Embryonic facial prominence (tissue), 1 donor: ENCODE results near the gene RGL3.
"Not testable (repeated sequence)": the region's sequence is repeated elsewhere in the genome, so short reads cannot be mapped to it uniquely, and the experiment has no call there.

ENCODE experiments used
- DNase-seq: peaks from one replicate; pipeline ENCODE4 v3.0.0-alpha.2; 2016; ENCODE audit errors: extremely low spot score

RGL3 gene

DNA sequence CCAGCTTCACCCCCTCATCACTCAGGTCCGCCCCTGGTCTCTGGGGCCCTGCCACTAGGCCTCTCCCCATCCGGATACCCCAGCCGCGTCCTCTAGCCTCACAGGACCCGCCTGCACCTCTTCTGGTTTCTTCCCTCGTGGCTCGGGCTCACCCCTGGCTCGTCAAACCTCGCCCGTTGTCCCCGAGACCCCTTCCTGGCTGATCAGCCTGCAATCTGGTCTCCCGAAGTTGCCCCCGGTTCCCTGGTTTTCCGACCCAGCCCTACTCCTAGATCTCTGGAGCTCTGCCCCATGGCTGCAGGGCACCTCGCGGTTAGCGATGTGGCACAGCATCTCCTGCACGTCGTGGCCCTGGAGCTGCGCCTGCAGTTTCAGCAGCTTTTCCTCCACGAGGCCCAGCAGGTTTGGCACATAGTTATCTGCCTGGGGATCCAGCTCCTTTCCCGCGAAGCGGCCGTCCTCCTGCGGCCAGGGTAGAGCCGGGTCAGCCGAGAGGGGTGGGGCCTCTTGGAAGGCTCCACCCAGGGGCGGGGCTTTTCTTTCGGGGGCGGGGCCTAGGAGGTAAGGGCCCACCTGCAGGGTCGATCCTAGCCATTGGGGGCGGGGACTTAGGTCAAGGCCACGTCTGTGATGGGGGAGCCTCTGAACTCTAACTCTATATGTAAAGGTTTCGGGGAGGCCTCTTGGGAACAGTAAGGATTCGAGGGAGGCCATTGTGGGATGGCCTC lies 2.4 kb upstream of the RGL3 start:
- no peak for DNase-seq

- DNase-seq, result no peak
These were observed 1.6 kb upstream of the RGL3 start for GRCh38 chr19:11420429-11421370.

DNA sequence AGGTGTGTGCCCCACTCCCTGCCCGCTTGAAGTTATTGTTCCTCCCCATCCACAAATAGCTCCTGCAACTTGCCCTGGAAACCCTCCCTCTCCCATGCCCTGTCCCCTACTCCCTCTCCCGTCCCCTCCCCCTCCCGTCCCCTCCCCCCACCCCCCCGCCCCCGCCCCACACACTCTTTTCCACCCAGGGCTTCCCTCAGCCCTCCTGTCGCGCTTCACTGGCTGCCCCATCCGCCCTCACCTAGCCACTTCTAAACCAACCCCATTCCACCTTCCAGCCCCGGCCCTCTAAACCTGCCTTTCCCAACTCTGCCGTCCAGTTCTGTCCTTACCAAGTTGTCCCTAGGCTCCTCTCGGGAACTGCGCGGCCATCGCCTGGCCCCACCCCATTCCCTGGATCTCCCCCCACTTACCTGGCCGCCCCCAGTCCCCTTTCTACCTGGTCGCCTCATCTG lies 993 bp downstream of the RGL3 start:
- no peak for DNase-seq

- no peak for DNase-seq
These were observed 2.6 kb downstream of the RGL3 start for GRCh38 chr19:11416346-11417052.

DNA sequence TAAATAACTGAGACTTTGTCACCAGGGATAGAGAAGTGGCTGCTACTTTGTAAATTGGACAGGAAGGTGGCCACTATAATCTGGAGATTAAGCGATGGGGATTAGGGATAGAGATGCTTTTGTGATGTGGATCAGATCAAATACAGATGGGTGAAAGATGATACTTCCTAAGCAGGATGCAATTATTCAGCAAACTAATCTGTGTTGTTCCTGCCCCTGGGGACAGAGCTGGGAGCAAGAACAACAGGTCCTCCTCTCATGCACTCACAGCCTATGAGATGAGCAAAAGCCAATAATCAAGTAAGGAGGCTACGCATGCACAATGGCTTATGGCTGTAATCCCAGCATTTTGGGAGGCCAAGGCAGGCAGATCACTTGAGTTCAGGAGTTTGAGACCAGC lies 4.6 kb downstream of the RGL3 start:
- DNase-seq, result no peak

DNA sequence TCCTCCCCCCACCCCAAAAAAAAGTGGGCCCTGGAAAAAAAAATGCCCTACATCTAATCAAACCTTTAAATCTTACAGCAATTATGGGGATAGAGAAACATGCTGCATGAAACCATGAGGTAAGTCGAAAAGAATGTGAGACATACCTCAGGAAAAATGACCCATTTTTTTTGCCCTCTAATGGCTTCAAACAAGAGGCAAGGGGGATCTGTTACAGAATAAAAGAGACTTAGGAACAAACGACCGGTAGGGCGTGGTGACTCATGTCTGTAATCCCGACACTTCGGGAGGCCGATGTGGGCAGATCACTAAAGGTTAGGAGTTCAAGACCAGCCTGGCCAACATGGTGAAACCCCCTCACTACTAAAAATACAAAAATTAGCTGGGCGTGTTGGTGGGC lies 8.4 kb downstream of the RGL3 start:
- no peak for DNase-seq

DNA sequence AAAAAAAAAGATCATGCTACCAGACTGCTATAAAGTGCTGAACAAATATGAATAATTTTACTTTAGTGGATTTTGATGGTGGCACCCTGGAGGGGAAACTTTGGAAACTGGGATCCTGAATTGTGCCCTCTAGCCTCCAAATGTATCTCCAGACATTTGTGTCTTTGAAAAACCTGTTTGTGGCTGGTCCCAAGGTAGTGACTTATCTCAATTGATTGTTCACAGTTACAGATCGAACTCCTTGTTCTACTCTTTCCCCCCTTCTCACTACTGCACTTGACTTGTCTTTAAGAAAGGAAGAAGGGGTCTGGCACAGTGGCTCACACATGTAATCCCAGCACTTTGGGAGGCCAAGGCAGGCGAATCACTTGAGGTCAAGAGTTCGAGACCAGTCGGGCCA lies 10.5 kb downstream of the RGL3 start:
- DNase-seq, result no peak

DNA sequence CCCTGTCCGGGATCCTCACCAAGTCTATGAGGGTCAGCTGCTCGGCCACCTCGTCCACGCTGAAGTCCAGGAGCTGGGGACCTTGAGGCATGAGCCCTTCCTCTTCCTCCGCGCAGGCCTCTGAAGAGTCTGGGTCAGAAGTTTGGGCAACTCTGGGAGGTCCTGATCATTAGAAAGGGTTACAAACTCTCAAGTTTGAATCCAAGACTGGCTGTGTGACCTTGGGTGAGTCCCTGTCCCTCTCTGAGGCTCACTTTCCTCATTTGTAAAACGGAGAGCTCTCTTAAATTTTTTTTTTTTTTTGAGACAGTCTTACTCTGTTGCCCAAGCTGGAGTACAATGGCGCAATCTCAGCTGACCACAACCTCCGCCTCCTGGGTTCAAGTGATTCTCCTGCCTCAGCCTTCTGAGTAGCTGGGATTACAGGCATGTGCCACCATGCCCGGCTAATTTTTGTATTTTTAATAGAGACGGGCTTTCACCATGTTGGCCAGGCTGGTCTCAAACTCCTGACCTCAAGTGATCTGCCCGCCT lies 12.3 kb downstream of the RGL3 start:
- not testable (repeated sequence) for DNase-seq

DNA sequence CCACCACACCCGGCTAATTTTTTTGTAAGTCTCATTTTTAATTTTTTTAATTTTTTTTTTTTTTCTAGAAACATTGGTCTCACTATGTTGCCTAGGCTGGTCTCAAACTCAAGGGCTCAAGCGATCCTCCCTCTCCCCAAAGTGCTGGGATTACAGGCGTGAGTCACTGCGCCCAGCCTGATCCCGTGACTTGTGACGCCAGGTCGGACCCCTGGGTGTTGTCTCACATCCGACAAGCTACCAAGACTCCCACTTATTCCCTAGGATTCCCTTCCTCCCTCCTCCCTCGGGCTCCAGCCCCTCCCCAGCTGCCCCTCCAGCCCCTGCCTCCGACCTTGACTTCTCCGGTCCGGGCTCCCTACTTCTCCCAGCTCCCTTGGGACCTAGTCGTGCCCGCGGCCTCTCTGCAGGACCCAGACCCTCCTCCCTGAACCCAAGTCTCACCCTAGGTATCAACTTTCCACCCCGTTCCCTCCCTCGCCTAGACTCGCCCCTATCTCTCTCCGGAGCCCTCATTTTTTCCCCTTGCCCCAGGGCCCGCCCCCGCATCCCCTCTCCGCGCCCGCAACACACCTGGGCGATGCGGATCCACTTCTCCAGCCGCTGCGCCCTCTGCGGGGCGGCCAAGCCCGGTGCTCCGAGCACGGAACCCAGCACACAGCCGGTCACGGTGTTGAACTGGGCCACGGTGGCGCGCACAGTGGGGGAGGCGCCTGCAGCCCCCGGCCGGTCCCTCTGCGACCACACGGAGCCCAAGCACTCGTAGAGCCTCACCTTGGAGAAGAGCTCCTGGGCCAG lies 13.1 kb downstream of the RGL3 start:
- DNase-seq, result no peak

DNA sequence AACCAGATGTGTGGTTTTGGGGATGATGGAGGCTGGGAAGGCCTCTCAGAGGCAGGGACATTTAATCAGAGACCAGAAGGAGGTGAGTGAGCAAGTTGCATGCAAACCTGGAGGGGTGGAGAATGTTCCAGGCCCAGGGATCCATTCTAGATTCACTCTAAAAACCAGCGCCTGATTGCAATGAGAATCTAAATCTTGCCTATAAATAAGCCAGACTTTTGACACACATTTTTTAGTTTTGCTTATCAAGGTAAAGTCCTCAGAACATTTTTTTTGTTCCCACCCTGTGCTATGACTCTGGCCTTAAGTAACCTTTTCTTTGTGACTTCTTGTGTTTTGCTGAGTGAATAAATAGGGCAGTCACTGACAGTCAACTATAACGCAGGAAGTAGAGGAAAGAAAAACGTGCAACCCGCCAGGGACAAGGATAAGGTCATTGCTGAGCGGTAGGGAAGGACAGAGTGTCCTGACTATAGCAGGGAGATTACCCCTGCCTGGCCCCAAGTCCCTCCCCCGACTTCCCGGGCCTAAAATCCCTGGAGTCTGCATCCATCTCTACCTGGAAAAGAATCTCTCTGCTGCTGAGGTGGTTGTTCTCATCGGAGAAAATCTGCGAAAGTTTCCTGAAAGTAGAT lies 14.4 kb downstream of the RGL3 start:
- no peak for DNase-seq

DNA sequence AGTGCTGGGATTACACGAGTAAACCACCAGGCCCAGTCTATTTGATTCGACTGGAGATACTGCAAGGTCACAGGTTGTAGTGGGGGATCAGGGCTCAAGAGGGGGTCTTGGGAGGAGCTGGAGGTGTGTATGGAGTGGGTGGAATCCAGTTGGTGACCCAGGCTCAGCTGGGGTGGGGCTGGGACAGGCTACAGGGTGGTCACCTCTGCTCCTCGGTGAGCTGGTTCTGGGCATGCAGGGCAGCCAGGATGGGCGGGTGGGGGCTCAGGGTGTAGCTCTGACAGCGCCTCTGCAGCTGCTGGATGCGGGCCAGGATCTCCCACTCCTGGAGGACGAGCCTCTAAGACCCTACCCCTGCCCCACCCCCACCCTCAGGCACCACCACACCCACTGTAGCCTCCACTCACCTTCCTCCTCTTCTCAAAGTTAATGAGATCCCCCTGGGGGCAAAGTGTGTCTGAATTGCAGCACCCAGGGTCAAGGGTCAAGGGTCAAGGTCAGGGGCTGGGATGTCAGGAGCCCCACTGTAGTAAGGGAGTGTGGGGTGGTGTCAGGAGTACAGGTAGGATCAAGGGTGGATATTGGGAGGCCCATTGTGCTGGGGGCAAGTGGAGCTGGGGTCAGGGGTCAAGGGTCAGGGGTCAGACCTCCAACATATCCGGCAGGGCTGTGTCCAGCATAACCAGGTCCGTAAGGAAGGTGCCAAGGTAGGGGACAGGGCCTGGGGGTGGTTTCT lies 17.1 kb downstream of the RGL3 start:
- no peak for DNase-seq

GRCh38 chr19:11400798-11401197 lies 18.3 kb downstream of the RGL3 start:
- DNase-seq, result no peak

DNA sequence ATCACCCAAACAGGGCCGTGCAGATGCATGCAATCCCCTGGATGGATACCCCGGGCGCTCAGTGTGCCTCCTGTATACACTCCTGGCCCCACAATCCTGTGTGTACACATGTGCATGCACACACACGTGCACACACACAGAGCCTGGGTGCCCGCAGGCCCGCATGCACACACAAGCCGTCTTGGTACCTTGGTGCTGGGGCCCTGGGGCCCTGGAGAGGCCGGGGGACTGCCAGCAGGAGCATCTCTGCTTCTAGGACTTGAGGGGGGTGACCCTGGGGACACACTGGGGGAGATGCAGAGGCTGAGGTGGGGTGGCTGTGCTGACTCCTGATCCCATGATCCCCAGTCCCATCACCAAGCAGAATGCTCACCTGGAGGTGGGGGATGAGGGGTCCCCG lies 19.4 kb downstream of the RGL3 start:
- no peak for DNase-seq

DNA sequence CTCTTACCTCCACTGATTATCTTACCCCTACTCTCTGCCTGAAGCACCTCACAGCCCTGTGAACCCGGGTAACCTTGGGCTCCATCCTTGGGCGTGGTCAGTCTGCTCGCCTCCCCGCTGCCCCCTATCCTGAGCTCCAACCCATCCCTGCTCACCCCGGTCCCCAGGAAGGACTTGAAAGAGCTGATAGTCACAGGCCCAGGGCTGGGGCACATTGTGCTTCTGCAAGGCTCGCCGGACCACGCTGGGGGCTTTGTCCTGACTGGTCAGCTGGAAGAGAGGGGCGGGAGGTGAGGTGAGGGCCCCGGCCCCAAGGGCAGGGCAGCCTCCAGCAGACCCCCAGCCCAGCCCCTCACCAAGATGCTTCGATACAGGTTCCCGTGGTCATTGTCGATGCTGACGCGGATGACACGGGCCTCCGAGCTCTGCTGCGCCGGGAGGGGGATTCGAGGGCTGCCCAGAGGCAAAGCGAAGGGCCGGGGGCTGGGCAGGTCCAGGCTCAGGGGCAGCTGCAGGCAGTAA lies 22.0 kb downstream of the RGL3 start:
- no peak for DNase-seq

DNA sequence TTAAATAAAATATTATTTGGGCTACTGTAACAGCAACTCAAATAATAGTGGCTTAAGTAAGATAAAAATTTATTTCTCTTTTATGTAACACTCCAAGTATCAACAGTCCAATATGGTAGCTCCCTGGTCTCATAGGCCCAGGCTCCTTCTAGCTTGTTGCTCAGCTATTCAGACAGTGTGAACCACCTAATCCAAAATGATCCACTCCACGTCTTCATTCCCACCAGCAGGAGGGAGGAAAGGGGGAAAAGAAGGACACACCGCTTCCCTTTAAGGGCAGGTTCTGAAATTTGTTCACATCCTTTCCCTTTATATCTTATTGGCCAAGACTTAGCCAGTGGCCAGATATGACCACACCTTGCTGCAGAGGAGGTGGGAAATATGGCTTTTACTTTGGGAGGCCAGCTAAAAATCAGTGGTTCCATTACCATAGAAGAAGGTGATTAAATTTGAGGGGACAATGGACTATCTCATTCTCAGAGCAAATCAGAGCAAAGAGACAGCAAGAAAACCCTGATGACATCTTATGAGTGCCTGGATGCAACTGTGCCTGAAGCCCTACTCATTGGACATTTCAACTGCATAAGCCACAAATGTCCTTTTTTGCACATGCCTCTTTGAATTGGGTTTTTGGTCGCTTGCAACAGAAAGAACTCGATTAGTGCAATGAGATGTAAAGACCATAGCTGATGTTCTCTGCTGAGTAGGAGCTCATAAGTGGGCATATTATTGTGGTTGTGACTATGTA lies 28.0 kb downstream of the RGL3 start:
- DNase-seq, result no peak

DNA sequence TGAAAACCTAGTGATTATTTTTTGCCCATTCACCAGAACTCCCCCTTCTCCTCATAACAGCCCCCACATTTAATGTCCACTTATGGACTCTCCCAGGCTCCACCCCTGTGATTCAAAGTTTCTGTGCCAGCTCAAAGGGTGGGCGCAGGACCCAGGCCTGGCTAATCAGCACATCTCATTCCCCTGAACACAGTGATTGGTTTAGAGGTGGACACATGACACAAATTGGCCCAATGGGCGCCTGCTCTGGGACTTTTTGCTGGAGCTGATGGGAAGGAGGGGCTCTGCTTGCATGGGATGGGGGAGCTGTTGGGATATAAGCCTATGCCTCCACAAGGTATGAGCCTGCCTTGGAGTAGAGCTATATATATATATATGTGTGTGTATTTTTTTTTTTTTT lies 28.8 kb downstream of the RGL3 start:
- no peak for DNase-seq

DNA sequence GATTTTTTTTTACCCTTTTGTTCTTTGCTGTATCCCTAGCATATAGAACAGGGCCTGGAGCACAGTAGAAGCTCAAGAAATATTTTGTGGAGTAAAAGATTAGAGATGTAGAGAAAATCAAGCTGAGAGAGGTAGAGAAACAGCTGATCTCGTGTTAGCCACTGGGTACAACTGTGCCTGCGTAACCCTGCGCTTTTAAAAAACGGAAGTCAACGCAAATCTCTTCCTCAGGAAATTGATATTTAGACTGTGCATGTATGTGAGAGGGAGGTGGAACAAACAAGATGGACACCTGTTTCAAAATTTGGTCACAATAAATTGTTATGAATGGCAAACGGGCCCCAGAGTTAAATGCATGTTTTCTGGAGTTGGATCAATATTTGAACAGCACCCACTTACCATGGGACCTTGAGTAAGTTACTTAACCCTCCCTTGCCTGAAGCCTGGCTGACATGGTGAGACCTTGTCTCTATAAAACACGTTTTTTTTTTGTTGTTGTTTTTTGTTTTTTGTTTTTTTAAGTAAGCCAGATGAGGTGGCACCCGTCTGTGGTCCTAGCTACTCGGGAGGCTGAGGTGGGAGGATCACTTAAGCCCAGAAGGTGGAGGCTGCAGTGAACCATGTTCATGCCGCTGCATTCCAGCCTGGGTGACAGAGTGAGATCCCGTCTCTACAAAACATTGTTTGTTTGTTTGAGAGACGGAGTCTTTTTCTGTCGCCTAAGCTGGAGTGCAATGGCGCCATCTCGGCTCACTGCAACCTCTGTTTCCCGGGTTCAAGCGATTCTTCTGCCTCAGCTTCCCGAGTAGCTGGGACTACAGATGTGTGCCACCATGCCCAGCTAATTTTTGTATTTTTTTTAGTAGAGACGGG lies 31.7 kb downstream of the RGL3 start:
- no peak for DNase-seq

GRCh38 chr19:11384778-11385129 lies 34.4 kb downstream of the RGL3 start:
- no peak for DNase-seq
